GM21619 (cell line): ENCODE results near the gene ZNF536.
"Not testable (repeated sequence)": the region's sequence is repeated elsewhere in the genome, so short reads cannot be mapped to it uniquely, and the experiment has no call there.

Experiments
- ATAC-seq: cut with Tn5 transposase; IDR thresholded peaks from one replicate; pipeline ENCODE4 v1.9.1; 2021; ENCODE audit not compliant: unreplicated experiment

The ZNF536 gene

DNA sequence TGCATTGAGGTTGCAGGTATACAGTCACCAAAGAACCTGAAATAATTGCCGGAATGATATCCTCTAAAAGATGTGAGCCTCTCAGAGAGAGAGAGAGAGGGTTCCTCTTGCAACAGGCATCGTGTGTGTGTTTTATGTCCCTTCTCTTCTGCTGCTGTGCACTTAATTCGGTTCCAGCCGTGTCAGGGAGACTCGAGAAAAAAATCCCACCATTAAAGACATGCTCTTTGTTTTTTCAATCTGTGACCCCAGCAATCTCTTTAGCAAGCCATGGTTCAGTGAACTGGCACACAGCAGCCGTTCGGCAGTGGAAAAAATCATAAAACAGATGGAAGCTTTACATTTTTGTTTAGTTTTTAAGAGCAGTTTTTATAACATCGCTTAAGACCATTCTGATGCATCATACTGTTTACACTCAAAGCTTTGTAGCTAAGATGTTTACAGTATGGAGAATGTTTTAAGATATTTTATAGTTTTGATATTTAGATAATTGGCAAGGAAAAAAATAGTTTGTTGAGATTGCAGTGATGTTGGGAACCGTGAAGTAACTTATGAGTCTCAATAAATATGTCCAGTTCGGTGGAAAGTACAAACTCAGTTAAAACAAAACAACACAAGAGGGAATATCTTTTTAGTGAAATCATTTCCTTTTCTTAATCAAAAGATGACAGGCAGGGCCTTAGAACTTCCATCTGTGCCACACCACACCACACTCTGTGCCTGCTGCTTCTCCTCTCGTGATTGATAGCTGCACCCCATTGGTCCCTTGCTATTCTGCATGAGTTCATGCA lies 31.2 kb upstream of the ZNF536 start:
- ATAC-seq, result no peak

- no peak for ATAC-seq
Measured at GRCh38 chr19:30341611-30342201, 30.5 kb upstream of the ZNF536 start.

DNA sequence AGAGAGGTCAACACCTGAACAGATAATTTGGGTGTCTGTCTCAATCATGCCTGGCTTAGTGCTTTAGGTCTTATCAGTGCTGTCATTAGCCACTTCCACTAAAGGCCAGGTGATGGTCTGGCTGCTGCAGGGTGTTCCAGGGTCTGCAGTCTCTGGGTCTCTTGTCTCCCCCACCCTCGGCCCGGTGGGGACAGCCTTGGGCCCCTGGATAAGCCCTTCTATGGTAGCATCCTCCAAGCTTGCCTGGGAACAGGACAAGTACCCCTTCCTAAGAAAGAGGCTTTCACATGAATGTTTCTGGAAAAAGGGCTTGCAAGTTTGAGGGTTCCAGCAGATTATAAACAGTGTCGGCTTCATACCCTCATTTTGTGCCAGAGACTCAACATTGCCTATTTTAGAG lies 29.3 kb upstream of the ZNF536 start:
- no peak for ATAC-seq

DNA sequence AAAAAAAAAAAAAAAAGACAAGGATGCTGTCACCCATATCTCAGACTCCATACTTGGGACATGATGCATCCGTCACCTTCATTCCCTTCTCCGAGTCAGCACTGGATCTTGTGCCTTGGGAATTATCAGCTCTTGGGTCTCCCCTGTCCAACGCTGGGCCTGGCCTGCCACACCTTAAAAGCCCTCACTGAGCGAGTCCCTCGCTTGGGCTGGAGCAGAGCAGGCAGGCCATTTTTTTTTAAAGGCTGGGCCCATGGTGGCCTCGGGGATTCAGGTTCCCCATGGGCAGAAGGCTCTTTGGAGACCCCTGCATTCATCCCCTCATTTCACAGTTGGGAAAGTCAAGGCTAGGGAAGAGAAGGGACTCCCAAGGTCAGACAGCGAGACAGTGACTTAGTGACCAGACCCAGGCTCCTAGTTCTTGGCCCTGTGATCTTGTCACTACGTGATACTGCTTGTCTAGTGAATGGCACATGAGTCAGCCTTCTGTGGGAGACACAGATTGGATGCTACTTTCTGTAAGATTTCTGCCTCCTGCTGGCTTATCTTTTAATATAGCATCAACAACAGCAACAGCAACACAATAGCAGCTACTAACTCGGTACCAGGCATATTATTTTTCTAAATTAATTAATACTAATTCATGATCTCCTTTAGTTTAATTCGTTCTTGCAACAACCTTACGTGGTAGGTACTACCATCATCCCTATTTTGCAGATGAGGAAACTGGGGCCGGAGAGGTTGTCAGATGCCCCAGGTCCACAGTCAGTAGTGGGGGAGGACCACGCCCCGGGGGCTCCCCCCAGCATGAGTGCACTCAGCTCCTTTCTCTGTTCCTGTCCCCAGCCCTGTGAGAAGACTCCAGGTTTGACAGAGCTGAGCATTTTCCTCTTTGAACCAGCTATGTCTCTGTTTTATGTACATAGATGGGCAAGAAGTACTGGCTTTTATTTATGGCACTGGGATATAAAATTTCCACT lies 27.4 kb upstream of the ZNF536 start:
- ATAC-seq, result no peak

- no peak for ATAC-seq
Measured at GRCh38 chr19:30345686-30346085, 26.5 kb upstream of the ZNF536 start.

DNA sequence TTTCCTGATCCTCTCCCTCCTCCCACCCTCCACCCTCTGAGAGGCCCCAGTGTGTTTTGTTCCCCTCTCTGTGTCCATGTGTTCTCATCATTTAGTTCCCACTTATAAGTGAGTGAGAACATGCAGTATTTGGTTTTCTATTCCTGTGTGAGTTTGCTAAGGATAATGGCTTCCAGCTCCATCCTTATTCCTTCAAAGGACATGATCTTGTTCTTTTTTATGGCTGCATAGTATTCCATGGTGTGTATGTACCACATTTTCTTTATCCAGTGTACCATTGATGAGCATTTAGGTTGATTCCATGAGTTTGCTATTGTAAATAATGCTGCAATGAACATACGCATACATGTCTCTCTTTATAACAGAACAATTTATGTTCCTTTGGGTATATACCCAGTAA lies 25.7 kb upstream of the ZNF536 start:
- ATAC-seq, result not testable (repeated sequence)

- no peak for ATAC-seq
Measured at GRCh38 chr19:30349131-30349730, 23.0 kb upstream of the ZNF536 start.

GRCh38 chr19:30350692-30351663 lies 21.2 kb upstream of the ZNF536 start:
- ATAC-seq, result no peak

DNA sequence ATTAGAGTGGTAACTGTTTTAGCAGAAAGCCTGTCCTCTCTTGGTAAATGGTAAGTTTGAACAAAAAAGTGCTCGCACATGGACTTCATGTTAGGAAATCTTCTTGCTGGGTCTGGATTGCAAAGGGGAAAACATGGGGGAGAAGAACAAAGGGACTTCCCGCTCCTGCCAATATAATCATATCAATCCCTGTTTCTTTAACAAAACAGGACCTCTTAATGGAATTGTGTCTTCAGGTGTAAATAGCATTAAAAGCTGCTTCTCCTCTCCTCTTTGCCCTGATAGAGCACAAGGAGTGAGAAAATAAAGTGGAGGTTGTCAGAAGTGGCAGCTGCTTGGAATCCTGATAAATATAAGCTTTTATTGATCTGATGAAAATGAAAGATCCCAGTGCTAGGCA lies 20.4 kb upstream of the ZNF536 start:
- no peak for ATAC-seq

DNA sequence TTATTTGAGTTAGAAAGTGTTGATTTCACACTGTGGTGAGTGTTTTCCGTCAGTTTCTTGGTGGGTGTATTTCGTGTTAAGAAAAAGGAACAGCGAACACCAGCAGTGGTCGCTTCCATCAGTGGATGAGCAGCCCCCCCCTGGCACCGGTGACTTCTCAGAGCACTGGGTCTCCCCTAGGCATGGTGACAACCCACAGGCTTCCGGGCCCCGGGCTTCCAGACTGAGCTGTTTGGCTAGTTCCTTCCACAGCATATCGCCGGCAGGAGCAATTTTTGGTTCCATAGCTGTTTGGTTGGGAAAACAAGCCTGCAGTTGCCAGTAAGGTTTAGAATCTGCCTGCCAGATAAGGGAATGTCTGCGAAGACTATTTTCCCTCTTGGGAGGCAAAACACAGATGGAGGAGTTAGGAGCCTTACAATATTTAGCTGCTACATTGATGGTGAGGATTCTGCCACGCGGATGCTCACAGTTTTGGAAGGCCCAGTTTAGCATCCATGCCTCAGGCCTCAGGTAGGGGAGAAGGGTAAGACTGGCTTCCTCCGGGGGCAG lies 18.7 kb upstream of the ZNF536 start:
- ATAC-seq, result no peak

DNA sequence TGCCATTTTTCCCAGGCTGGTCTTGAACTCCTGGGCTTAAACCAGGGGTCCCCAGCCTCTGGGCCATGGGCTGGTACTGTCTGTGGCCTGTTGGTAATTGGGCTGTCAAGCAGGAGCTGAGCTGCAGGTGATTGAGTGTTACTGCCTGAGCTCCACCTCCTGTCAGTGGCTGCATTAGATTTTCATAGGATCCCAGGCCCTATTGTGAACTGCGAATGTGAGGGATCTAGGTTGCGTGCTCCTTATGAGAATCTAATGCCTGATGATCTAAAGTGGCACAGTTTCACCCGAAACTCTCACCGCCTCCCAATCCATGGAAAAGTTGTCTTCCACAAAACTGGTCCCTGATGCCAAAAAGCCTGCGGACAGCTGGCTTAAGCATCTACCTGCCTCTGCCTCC lies 16.6 kb upstream of the ZNF536 start:
- ATAC-seq, result no peak

DNA sequence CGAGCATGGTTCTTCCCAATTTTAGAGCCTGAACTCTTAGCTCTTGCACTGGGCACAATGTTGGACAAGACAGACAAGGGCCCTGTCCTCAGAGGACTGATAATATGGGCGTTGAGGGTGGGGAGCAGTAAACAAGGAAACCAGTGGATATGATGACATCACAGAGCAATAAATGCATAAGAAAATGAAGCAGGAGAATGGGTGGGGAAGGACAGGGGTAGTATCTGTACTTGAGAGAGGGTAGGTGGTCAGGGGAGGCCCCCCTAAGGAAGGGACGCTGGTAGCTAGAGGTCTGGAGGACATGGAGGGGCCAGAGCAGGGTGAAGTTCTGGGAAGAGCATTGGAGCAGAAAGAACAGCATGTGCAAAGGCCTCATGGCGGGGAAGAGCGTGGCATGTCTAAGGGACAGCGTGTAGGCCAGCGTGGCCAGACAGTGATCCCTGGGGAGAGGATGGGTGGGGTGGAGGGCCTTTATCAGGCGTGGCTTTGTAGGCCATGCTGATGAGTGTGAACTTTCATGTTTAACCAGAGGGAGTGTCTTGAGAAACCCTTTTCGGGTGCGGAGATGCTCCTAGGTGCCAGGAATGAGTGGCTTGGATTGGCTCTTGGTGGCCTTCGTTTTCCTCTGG lies 15.1 kb upstream of the ZNF536 start:
- ATAC-seq, result no peak

- no peak for ATAC-seq
Measured at GRCh38 chr19:30357580-30357954, 14.6 kb upstream of the ZNF536 start.

DNA sequence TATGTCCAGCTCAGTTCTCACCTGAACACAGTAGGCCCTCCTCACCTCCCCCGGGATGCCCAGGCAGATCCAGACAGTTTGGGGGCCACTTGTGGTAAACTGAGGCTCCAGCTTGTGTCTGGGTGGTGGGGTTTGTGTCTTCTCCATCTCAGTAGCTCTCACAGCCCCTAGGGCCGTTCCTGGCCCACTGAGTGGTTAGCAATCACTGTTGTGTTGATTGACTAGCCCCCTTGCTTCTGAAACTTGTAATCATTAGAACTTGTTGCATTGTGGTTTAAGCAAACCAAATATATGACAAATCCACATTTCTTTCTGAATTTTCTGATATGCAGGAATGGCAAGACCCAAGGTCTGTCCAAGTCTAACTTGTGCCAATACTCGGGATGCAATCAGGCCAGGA lies 13.9 kb upstream of the ZNF536 start:
- no peak for ATAC-seq

GRCh38 chr19:30358821-30359580 lies 13.2 kb upstream of the ZNF536 start:
- ATAC-seq, result no peak

GRCh38 chr19:30359936-30360335 lies 12.2 kb upstream of the ZNF536 start:
- ATAC-seq, result no peak

GRCh38 chr19:30360376-30361106 lies 11.6 kb upstream of the ZNF536 start:
- ATAC-seq, result no peak

GRCh38 chr19:30361107-30361447 lies 11.1 kb upstream of the ZNF536 start:
- ATAC-seq, result no peak
